Omental fat pad (tissue), 4 donors: ENCODE results near the gene DTNBP1. TPM values are rescaled to one million over a fixed set of nuclear protein-coding genes. Genes with fewer than 3 reads are reported as not detected.

Experiments
- ATAC-seq: fragments of 150-250 bp; one replicate; pipeline ENCODE4 v1.9.1; 2016; ENCODE audit warnings: mild to moderate bottlenecking, moderate library complexity; ENCODE audit not compliant: low FRiP score
- DNase-seq: peaks from one replicate; pipeline ENCODE4 v3.0.0-alpha.2; 2019; ENCODE audit warnings: low spot score
- total RNA-seq, 4 donors: library from RNA; depleted of rRNA; stranded (reverse); fragments of >200 nt; gene quantifications; one replicate each; pipeline ENCODE4 v1.1.0, GENCODE V29; 2016
- TF ChIP-seq, protein P1 (sequence below), 3 donors: fragments of 450-650 bp; IDR thresholded peaks; one replicate each; pipeline ENCODE4 v1.5.1; 2016 to 2017; ENCODE audit warnings: antibody characterized with exemption in 3 of 3, mild to moderate bottlenecking in 3 of 3, moderate library complexity in 2 of 3

Gene DTNBP1
- total RNA-seq, 4 donors from 2014 or later: 5.9 to 13.9 (median 10.4) TPM

DNA sequence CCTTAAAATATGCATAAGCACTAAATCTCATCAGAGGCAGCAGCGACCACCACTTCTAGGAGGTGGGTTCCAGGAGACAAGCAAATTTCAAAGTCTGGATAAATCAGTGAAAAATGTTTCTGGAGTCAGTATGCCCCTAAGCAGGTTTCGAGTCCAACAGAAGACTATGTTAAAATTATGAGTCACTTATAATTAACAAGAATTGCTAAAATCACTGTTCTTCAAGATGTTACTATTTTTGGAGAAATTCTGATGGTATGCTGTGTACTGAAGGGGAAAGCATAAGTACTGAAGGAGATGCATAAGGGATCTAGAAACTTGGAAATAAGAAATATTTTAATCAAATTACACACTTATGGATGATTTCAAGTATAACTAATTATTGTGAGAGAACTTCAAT, 58.0 kb downstream of the DTNBP1 start:
- DNase-seq (no peak), ATAC-seq (no peak)
- TF ChIP-seq, protein P1, sequence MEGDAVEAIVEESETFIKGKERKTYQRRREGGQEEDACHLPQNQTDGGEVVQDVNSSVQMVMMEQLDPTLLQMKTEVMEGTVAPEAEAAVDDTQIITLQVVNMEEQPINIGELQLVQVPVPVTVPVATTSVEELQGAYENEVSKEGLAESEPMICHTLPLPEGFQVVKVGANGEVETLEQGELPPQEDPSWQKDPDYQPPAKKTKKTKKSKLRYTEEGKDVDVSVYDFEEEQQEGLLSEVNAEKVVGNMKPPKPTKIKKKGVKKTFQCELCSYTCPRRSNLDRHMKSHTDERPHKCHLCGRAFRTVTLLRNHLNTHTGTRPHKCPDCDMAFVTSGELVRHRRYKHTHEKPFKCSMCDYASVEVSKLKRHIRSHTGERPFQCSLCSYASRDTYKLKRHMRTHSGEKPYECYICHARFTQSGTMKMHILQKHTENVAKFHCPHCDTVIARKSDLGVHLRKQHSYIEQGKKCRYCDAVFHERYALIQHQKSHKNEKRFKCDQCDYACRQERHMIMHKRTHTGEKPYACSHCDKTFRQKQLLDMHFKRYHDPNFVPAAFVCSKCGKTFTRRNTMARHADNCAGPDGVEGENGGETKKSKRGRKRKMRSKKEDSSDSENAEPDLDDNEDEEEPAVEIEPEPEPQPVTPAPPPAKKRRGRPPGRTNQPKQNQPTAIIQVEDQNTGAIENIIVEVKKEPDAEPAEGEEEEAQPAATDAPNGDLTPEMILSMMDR (IDR thresholded peaks at IDR 0.05): no peak

DNA sequence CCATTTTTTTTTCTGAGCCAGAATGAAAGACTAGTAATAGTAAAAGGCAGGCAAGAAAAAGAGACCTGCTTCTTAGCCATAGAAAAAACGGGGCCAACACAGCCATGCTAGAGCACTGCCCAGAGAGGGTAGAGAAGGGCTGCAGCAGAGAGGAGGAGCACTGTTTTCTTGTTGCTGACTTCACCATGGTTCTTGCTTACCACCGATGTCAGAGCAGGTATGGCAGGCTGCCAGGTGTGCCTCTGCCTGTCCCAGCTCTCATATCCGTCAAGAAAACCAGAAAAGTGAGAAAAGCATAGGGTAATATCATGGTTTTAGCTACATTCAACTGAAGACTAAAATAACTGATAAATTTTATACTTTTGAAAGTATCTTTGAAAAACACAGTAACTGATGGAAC, 60.7 kb downstream of the DTNBP1 start:
- TF ChIP-seq, protein P1 (IDR thresholded peaks at IDR 0.05): no peak
- DNase-seq: no peak
- ATAC-seq: no peak

DNA sequence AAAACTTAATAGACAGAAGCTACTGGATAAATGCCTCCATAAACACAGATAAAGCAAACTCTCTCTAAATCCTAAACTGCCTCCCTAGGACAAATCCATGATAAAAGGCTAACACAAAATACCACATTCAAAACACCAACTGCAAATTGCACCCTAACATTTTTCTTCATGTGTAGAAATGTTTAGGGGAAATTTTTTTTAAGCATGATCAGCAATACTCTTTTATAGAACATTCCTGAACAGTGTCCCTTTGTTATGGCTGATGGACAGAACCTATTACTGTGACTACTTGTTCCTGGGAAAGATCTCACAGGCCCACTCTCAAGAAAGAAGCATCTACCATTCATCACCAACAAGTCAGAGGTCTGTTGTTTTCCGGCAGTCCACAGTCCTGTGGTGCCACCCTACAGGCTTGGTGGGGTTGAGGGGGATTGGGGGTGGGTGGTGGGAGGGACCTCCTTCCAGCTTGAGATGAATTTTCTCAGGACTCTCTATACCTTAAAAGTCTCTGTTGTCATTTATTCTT, 64.5 kb downstream of the DTNBP1 start:
- ATAC-seq: no peak
- TF ChIP-seq, protein P1 (IDR thresholded peaks at IDR 0.05): no peak

DNA sequence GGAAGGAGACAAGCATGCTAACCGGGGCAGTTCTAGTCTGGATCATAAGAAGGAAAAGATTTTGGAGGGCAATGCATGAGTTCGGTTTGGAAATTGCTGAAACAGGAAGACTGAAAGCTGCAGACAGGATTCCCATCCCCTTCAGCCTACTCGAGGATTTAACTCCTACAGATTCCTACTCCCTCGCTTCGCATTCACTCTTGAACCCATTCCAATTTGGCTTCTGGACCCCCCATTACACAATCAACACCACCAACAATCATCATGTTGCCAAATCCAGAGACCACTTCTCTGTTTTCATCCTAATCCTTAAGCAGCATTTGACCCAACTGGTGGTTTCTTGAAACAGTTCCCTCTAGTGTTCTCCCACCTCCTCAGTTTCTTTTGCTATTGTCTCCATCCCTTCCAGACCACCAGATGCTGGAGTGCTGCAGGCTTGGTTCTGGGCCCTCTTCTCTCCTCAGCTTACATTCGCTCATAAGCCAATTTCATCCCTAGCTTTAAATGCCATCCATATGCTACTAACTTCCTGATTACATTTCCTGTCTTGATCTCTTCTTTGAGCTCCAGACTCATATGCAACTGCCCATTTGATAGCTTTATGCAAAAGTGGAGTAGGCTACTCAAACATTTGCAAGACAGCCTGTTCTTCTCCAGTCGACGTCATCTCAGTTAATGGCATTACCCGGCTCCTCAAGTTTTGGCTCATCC, 66.5 kb downstream of the DTNBP1 start:
- ATAC-seq: no peak
- TF ChIP-seq, protein P1 (IDR thresholded peaks at IDR 0.05): no peak

More for the DNA sequence above, 64.5 kb downstream of the DTNBP1 start:
- DNase-seq: no peak

DNA sequence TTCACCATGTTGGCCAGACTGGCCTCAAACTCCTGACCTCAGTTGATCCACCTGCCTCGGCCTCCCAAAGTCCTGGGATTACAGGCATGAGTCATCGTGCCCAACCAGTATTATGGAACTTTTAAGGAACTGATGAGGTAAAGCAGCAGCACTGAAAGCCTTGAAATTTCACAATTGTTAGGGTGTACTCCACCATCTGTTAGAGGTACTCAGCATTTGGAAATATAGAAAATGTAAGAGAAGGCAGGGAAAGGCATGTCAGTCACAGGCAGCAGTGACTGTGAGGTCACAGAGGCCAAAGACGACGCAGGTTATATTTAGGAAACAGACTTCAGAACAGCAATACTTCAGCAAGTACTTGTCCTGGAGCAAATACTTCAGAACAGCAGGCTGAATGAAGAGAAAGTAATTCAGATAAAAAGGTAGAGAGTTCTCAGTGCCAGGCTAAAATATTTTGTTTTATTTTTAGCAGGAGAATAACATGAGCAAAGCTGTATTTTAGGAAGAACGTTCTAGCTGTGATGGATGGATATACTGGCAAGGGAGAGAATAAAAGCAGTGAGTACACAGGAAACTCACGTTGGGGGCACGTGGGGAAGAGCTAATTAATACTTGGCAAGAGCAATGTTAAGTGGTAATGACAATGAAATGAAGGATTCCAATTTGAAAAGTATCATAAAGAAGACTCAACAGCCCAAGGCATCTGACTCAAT, 67.2 kb downstream of the DTNBP1 start:
- ATAC-seq (peak; percentile 76), DNase-seq (no peak)
- TF ChIP-seq, protein P1 (IDR thresholded peaks at IDR 0.05): no peak

More for the DNA sequence above, 66.5 kb downstream of the DTNBP1 start:
- DNase-seq: no peak

DNA sequence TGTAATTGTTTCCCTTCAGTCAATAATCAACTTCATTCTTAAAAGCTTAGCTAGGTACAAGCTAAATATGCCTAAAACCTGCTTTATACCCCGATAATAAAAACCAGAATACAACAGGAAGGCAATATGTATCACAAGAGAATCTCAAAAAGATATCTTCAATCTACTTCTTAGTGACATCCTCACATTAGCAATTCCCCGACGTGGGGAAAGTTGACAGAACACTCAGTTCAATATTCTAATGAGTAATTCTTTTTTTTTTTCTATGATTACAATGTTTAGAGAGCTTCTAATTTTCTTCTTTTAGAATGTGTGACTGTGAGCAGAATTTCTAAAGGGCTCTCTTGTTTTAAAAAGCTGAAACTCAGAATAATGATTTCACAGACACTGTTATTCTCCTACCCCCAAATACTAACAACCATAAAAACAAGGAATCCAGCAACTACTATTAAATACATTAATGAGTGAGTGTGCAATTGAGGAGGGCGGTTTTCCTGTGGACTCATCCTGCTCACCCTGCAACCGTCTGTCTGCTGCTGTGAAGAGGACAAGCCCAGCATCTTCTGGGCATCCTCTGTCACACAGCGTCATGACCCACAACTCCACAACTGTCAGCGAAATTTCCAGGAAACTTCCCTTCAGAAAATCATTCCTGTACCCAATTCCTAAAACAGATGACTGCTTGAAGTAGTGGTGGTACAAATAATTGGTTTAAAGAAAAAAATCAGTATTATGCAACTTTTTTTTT, 68.1 kb downstream of the DTNBP1 start:
- TF ChIP-seq, protein P1 (IDR thresholded peaks at IDR 0.05): no peak
- DNase-seq: no peak
- no peak for ATAC-seq
